NT2/D1 (cell line): ENCODE data around the gene ACACB.

Source experiments
- DNase-seq: peaks from one replicate; pipeline ENCODE4 v3.0.0-alpha.2; 2011; ENCODE audit warnings: low read depth, low spot score
- H3K27me3 ChIP-seq: 2 replicates; pipeline ENCODE4 v1.6.0; 2011; ENCODE audit warnings: mild to moderate bottlenecking; ENCODE audit not compliant: insufficient read length, insufficient read depth
- H3K36me3 ChIP-seq: 2 replicates; pipeline ENCODE4 v1.6.1; 2011; ENCODE audit warnings: mild to moderate bottlenecking, low read length, mixed read lengths; ENCODE audit not compliant: insufficient read depth, insufficient read length
- H3K4me1 ChIP-seq: 2 replicates; pipeline ENCODE4 v1.5.1; 2011; ENCODE audit not compliant: insufficient read depth, insufficient read length
- H3K4me3 ChIP-seq: 2 replicates; pipeline ENCODE4 v1.5.1; 2011; ENCODE audit warnings: low read depth; ENCODE audit not compliant: insufficient read length
- H3K9ac ChIP-seq: 2 replicates; pipeline ENCODE4 v1.6.0; 2011; ENCODE audit warnings: low read depth; ENCODE audit not compliant: insufficient read length
- H3K9me3 ChIP-seq: 2 replicates; pipeline ENCODE4 v1.5.1; 2011; ENCODE audit warnings: mild to moderate bottlenecking, low read length; ENCODE audit not compliant: insufficient read depth
- SUZ12 ChIP-seq: IDR thresholded peaks from 2 replicates; pipeline ENCODE4 v1.6.1; 2011; ENCODE audit not compliant: insufficient read length, insufficient read depth; ENCODE audit errors: extremely low read depth
- YY1 ChIP-seq: IDR thresholded peaks from 2 replicates; pipeline ENCODE4 v1.6.1; 2011; ENCODE audit not compliant: insufficient read length, insufficient read depth
- ZNF274 ChIP-seq: IDR thresholded peaks from 2 replicates; pipeline ENCODE4 v1.6.1; 2011; ENCODE audit warnings: mild to moderate bottlenecking, low read depth, low read length

The ACACB gene

DNA sequence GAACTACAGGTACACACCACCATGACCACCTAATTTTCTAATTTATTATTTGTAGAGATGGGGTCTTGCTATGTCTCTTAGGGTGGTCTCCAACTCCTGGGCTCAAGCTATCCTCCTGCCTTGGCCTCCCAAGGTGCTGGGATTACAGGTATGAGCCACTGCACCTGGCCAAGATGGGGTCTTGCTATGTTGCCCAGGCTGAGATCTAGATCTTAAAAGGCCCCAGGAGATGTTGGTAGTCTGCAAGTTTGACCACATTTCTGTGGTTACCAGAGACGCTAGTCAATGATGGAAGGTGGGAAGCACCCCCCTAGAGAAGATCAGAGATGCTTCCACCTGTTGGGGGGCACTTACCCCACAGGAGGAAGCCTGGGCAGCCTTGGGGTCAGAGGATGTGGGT is 158.0 kb downstream of the ACACB start:
- no peaks in the 10 kb centered on the region for H3K27me3 ChIP-seq
- H3K9me3 ChIP-seq, result no peaks in the 10 kb centered on the region
- peaks cover 5% of the 10 kb centered on the region for H3K4me1 ChIP-seq
- DNase-seq, result no peak
- TF ChIP-seq YY1 (no peak), ZNF274 (no peak), SUZ12 (no peak)
- no peak overlapping the region for H3K9ac ChIP-seq
- no peaks in the 10 kb centered on the region for H3K36me3 ChIP-seq
- H3K4me3 ChIP-seq, result no peak overlapping the region

- Histone ChIP-seq H3K9me3 (no peaks in the 10 kb centered on the region), H3K4me3 (no peak overlapping the region), H3K27me3 (no peaks in the 10 kb centered on the region)
These were observed 158.8 kb downstream of the ACACB start for GRCh38 chr12:109275173-109275572.

GRCh38 chr12:109276160-109276559 is 159.8 kb downstream of the ACACB start:
- Histone ChIP-seq H3K9ac (no peak overlapping the region), H3K9me3 (no peaks in the 10 kb centered on the region), H3K27me3 (no peaks in the 10 kb centered on the region), H3K4me3 (no peak overlapping the region), H3K36me3 (no peaks in the 10 kb centered on the region), H3K4me1 (peaks cover 7% of the 10 kb centered on the region)
- no peak for TF ChIP-seq ZNF274
- no peak for TF ChIP-seq SUZ12
- no peak for TF ChIP-seq YY1
- no peak for DNase-seq

More at GRCh38 chr12:109275173-109275572, 158.8 kb downstream of the ACACB start:
- no peak overlapping the region for H3K9ac ChIP-seq
- DNase-seq, result no peak
- TF ChIP-seq YY1, result no peak
- TF ChIP-seq ZNF274, result no peak
- no peak for TF ChIP-seq SUZ12
- peaks cover 7% of the 10 kb centered on the region for H3K4me1 ChIP-seq
- H3K36me3 ChIP-seq, result no peaks in the 10 kb centered on the region

GRCh38 chr12:109277255-109277898 is 161.0 kb downstream of the ACACB start:
- TF ChIP-seq YY1, result no peak
- no peak for TF ChIP-seq ZNF274
- TF ChIP-seq SUZ12, result no peak
- Histone ChIP-seq H3K4me1 (peaks cover 7% of the 10 kb centered on the region), H3K36me3 (no peaks in the 10 kb centered on the region), H3K9me3 (no peaks in the 10 kb centered on the region), H3K27me3 (no peaks in the 10 kb centered on the region), H3K4me3 (no peak overlapping the region), H3K9ac (no peak overlapping the region)
- no peak for DNase-seq

DNA sequence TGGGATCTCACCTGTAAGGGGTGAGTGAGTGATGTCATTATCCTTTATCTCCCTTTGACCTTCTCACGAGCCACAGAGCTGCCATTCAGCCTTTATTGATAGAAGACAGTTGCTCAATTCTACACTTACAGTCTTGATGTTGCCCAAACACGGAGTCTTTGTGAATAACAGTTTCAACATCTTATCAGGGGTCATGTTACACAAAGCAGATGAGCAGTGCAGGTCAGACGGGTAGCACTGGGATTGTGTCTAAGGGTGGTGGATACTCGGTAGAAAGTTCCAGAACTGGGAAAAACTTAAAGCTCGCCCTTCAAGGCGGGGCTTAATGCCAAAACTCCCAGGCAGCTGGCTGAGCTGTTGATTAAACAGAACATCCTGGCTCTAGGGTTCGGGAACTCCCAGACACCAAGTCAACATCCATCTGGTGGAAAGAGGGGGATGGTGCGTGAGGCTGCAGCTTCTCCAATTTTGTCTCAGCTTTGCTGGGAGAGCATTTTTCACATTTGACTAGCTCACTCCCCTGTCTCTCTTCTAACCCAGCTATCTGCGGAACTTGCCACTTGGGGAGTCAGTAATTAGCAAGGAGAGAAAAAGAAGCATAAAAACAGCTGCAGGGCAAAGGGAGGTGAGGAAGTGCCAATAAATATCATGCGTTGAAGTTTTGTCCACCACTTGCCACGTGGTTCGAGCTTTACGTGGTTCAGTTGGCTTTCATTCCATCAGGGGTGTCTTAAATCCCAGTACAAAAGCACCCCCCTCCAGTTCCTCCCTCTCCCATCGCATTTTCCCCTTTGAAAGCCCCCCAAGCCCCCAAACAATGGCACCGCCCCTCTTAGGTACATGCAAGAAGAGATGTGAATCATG is 161.7 kb downstream of the ACACB start:
- H3K27me3 ChIP-seq, result no peaks in the 10 kb centered on the region
- H3K9ac ChIP-seq, result no peak overlapping the region
- TF ChIP-seq YY1, result no peak
- no peak for TF ChIP-seq ZNF274
- no peak for TF ChIP-seq SUZ12
- H3K4me1 ChIP-seq, result peaks cover 7% of the 10 kb centered on the region
- no peak overlapping the region for H3K4me3 ChIP-seq
- H3K36me3 ChIP-seq, result no peaks in the 10 kb centered on the region
- H3K9me3 ChIP-seq, result no peaks in the 10 kb centered on the region
- no peak for DNase-seq

- TF ChIP-seq SUZ12 (no peak), YY1 (no peak), ZNF274 (no peak)
These were observed 162.5 kb downstream of the ACACB start for GRCh38 chr12:109278912-109279311.

GRCh38 chr12:109279525-109279924 is 163.1 kb downstream of the ACACB start:
- TF ChIP-seq SUZ12, result no peak
- TF ChIP-seq ZNF274, result no peak
- TF ChIP-seq YY1, result no peak
- no peaks in the 10 kb centered on the region for H3K36me3 ChIP-seq
- H3K4me3 ChIP-seq, result no peak overlapping the region
- H3K27me3 ChIP-seq, result no peaks in the 10 kb centered on the region
- peak overlapping the region; percentile 23 for H3K9ac ChIP-seq
- H3K4me1 ChIP-seq, result peaks cover 7% of the 10 kb centered on the region
- no peak for DNase-seq
- H3K9me3 ChIP-seq, result no peaks in the 10 kb centered on the region

More at GRCh38 chr12:109278912-109279311, 162.5 kb downstream of the ACACB start:
- H3K4me1 ChIP-seq, result peaks cover 7% of the 10 kb centered on the region
- no peaks in the 10 kb centered on the region for H3K9me3 ChIP-seq
- no peak overlapping the region for H3K4me3 ChIP-seq
- H3K36me3 ChIP-seq, result no peaks in the 10 kb centered on the region
- DNase-seq, result no peak
- no peaks in the 10 kb centered on the region for H3K27me3 ChIP-seq
- no peak overlapping the region for H3K9ac ChIP-seq
